HG03520 (cell line): ENCODE results near the gene PLD4.
"Not testable (repeated sequence)": the region's sequence is repeated elsewhere in the genome, so short reads cannot be mapped to it uniquely, and the experiment has no call there.

Source experiments
- ATAC-seq: cut with Tn5 transposase; IDR thresholded peaks from one replicate; pipeline ENCODE4 v1.9.1; 2021; ENCODE audit warnings: mild to moderate bottlenecking, moderate library complexity; ENCODE audit not compliant: unreplicated experiment

Gene PLD4

GRCh38 chr14:104924421-104925213, at the start of gene PLD4:
Gene PLD4 (plus strand): TSS chr14:104924879. CDS start chr14:104927141, 2,262 bp downstream.
- no peak for ATAC-seq

- ATAC-seq = no peak
Observed at GRCh38 chr14:104875412-104875751, 49.3 kb upstream of the PLD4 start.

- ATAC-seq = no peak
Observed at GRCh38 chr14:104875811-104876210, 48.9 kb upstream of the PLD4 start.

GRCh38 chr14:104876251-104876699, 48.4 kb upstream of the PLD4 start:
- no peak for ATAC-seq

- ATAC-seq = no peak
Observed at GRCh38 chr14:104877066-104877805, 47.4 kb upstream of the PLD4 start.

- ATAC-seq = no peak
Observed at GRCh38 chr14:104877806-104878550, 46.7 kb upstream of the PLD4 start.

GRCh38 chr14:104878582-104878981, 46.1 kb upstream of the PLD4 start:
- no peak for ATAC-seq

- no peak for ATAC-seq
Observed at GRCh38 chr14:104879201-104879982, 45.3 kb upstream of the PLD4 start.

GRCh38 chr14:104879983-104880565, 44.6 kb upstream of the PLD4 start:
- ATAC-seq = no peak

- no peak for ATAC-seq
Observed at GRCh38 chr14:104880584-104881210, 44.0 kb upstream of the PLD4 start.

GRCh38 chr14:104881369-104881979, 43.2 kb upstream of the PLD4 start:
- ATAC-seq = no peak

- ATAC-seq = no peak
Observed at GRCh38 chr14:104882325-104882973, 42.2 kb upstream of the PLD4 start.

- no peak for ATAC-seq
Observed at GRCh38 chr14:104882991-104883660, 41.6 kb upstream of the PLD4 start.

- ATAC-seq = no peak
Observed at GRCh38 chr14:104883681-104884361, 40.9 kb upstream of the PLD4 start.

- not testable (repeated sequence) for ATAC-seq
Observed at GRCh38 chr14:104884381-104884780, 40.3 kb upstream of the PLD4 start.

GRCh38 chr14:104885031-104885972, 39.4 kb upstream of the PLD4 start:
- no peak for ATAC-seq
